SH-SY5Y (cell line): ENCODE measurements around the gene DENND4C.

Experiments used
- GATA2 ChIP-seq: IDR thresholded peaks from 2 replicates; pipeline ENCODE4 v1.6.1; 2011; ENCODE audit warnings: mild to moderate bottlenecking, low read depth, low read length
- GATA3 ChIP-seq: IDR thresholded peaks from 2 replicates; pipeline ENCODE4 v1.6.1; 2011; ENCODE audit warnings: low read depth, mild to moderate bottlenecking, low read length, moderate library complexity

DNA sequence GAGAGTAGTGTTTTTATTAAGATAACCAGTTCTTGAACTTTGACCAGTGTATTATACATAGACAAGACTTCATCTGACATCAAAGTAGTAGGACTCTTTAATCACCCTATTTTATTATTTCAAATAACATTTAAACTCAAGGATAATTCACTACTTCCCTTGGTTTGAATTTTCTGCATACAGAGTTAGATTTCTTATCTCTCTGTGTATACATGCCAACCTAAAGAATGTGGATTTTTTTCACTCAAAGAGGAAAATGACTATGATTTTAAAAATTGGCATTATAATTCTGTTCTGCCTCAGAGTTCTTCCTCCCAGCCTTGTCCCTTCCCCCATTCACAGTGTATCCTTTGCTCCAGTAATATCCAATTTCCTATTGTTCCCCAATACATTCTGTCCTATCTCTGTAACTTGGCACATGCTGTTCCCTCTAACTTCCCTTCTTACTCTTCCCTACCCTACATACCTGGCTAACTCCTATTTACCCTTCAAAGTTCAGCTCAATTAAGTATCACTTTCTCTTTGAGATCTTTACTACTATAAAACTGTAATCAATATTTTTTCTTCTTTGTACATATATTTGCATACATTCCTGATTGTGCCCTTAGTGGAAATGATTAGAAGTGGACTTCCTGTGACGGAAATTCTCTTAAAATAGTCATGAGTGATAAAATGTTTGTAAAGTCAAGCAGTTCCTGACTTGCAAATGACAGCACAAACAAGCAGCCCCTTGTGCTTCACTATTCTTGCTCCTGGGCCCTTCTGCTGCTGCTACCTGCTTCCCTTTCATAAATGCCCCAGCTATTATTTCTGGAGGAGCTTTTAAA is 38.1 kb upstream of the DENND4C start:
- TF ChIP-seq GATA2 (no peak), GATA3 (no peak)
